ENCODE data around the gene KLHL3. TPM values are rescaled to one million over a fixed set of nuclear protein-coding genes. Genes with fewer than 3 reads are reported as not detected.

Gene KLHL3
- total RNA-seq, 5 donors from 2014 or later (not counting 1 experiment from before 2014, with no cell fraction given), result 15.1 to 28.0 (median 26.5) TPM

DNA sequence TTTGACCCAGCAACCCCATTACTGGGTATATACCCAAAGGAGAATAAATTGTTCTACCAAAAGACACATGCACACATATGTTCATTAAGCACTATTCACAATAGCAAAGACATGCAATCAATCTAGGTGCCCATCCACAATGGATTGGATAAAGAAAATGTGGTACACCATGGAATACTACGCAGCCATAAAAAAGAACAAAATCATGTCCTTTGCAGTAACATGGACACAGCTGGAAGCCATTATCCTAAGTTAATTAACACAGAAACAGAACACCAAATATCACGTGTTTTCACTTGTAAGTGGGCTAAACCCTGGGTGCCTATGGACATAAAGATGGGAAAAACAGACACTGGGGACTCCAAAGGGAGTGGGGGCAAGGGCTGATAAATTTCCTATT is 46.6 kb downstream of the KLHL3 start:
- ChIA-PET CTCF (interaction anchor here in 1 of 2 donors (1.2 kb wide), 1 partner anchor 53 kb away, joined by 3 read pairs; no protein-coding TSS in a partner anchor), POLR2A (no interaction called here)
- Mint-ChIP-seq H3K4me3 (no peak overlapping the region), H3K27ac (no peak overlapping the region), H3K27me3 (no peaks in the 10 kb centered on the region), H3K36me3 (peaks cover 54% of the 10 kb centered on the region), H3K9me3 (no peaks in the 10 kb centered on the region), H3K4me1 (peaks cover 11 to 23% (median 14%) of the 10 kb centered on the region in 3 donors)
- WGBS (ENCODE audit: insufficient coverage), result no CpG with 5 or more reads among the region's 2 CpGs
- DNase-seq (no peak), ATAC-seq (replicated peaks in 1 of 4) (no peak)
- Histone ChIP-seq H3K4me1 (ENCODE audit: control insufficient read depth in 1 of 2, extremely low read depth in 1 of 2, insufficient read depth in 2 of 2, low read length in 2 of 2) (peaks cover 0 to 10% of the 10 kb centered on the region in 2 experiments), H3K27ac (ENCODE audit: low read length) (no peak overlapping the region), H3K27me3 (replicated peaks in 1 of 2; ENCODE audit: control insufficient read depth in 2 of 2, extremely low read depth in 1 of 2, insufficient read depth in 2 of 2, low read length in 1 of 2) (no peaks in the 10 kb centered on the region), H3K4me3 (ENCODE audit: control insufficient read depth in 1 of 2, extremely low read depth in 1 of 2, low read length in 1 of 2) (no peak overlapping the region), H3K36me3 (ENCODE audit: control insufficient read depth in 2 of 2, extremely low read depth in 1 of 2, insufficient read depth in 1 of 2, low read length in 1 of 2) (peaks cover 7 to 33% of the 10 kb centered on the region in 2 donors), H3K9me3 (no peaks in the 10 kb centered on the region)

DNA sequence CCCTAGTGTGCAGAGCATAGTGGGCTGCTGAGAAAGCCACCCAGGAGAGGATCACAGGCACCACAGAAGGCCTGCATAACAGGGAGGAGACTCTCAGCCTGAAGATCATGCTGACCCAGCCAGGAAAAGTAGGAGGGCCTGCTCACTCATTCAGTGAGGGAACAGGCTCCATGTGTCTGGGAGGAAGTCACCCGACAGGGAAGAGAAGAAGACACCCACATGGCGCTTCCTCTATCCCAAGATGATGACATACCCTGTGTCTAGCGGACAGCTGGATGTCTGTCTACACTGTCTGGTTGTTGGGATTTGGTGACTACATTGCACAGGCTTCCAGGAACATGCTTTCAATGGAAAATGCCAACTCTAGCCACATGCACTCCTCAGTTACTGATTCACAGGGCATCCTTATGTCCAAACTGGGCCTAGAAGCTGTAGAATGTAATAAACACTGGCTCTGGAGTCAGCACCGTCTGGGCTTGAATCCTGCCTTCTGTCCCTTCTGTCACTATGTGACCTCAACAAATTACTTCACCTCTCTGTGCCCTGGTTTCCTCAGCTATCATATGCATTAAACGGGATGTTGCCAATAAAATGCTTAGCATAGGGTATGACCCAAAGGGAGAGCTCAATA is 47.6 kb downstream of the KLHL3 start:
- ChIA-PET CTCF (no interaction called here), POLR2A (no interaction called here)
- no peak overlapping the region for H3K4me3 ChIP-seq (ENCODE audit: control insufficient read depth in 1 of 2, extremely low read depth in 1 of 2, low read length in 1 of 2)
- peaks cover 0 to 2% of the 10 kb centered on the region in 2 experiments for H3K4me1 ChIP-seq (ENCODE audit: control insufficient read depth in 1 of 2, extremely low read depth in 1 of 2, insufficient read depth in 2 of 2, low read length in 2 of 2)
- H3K36me3 ChIP-seq (ENCODE audit: control insufficient read depth in 2 of 2, extremely low read depth in 1 of 2, insufficient read depth in 1 of 2, low read length in 1 of 2), result peaks cover 7 to 33% of the 10 kb centered on the region in 2 donors
- Mint-ChIP-seq H3K4me1 (peaks cover 3 to 15% (median 7%) of the 10 kb centered on the region in 3 donors), H3K27ac (no peak overlapping the region), H3K9me3 (no peaks in the 10 kb centered on the region), H3K36me3 (peaks cover 59% of the 10 kb centered on the region), H3K4me3 (no peak overlapping the region), H3K27me3 (no peaks in the 10 kb centered on the region)
- H3K9me3 ChIP-seq, result no peaks in the 10 kb centered on the region
- no peak overlapping the region for H3K27ac ChIP-seq (ENCODE audit: low read length)
- WGBS (ENCODE audit: insufficient coverage), result no CpG with 5 or more reads among the region's 5 CpGs
- H3K27me3 ChIP-seq (replicated peaks in 1 of 2; ENCODE audit: control insufficient read depth in 2 of 2, extremely low read depth in 1 of 2, insufficient read depth in 2 of 2, low read length in 1 of 2), result no peaks in the 10 kb centered on the region
- no peak for ATAC-seq (replicated peaks in 1 of 4)
- no peak for DNase-seq

DNA sequence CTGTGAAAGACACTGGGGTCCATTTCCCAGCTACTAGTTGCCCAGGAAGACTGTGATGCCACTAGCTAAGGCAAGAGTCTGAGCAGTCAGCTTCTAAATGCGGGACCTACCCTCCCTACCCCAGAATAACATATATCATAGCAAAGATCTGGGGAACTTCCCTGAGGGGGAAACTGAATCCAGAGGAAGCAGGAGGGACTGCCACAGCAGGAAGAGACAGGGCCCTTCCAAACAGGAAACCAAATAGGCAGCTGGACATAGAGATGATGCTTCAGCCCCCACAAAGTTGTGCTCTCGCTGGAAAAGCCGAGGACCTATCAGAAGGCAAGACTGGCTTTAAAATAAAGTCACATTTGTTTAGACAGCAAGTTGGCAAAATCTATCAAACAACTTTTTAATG is 51.1 kb downstream of the KLHL3 start:
- peaks cover 5 to 16% of the 10 kb centered on the region in 2 donors for H3K36me3 ChIP-seq (ENCODE audit: control insufficient read depth in 2 of 2, extremely low read depth in 1 of 2, insufficient read depth in 1 of 2, low read length in 1 of 2)
- peaks cover 0 to 2% (median 0%) of the 10 kb centered on the region in 3 donors for H3K4me1 Mint-ChIP-seq
- ChIA-PET POLR2A (no interaction called here), CTCF (interaction anchor here in 1 of 2 donors (2.1 kb wide), 1 partner anchor 58 kb away, joined by 9 read pairs; no protein-coding TSS in a partner anchor)
- H3K4me3 ChIP-seq (ENCODE audit: control insufficient read depth in 1 of 2, extremely low read depth in 1 of 2, low read length in 1 of 2), result no peak overlapping the region
- H3K4me3 Mint-ChIP-seq, result no peak overlapping the region
- WGBS (ENCODE audit: insufficient coverage), result 70% methylated on average over 2 of the region's 3 CpGs
- no peaks in the 10 kb centered on the region for H3K4me1 ChIP-seq (ENCODE audit: control insufficient read depth in 1 of 2, extremely low read depth in 1 of 2, insufficient read depth in 2 of 2, low read length in 2 of 2)
- H3K27ac ChIP-seq (ENCODE audit: low read length), result no peak overlapping the region
- DNase-seq (no peak), ATAC-seq (replicated peaks in 1 of 4) (no peak)
- H3K36me3 Mint-ChIP-seq, result peaks cover 38% of the 10 kb centered on the region
- no peak overlapping the region for H3K27ac Mint-ChIP-seq
- no peaks in the 10 kb centered on the region for H3K9me3 ChIP-seq
- H3K9me3 Mint-ChIP-seq, result no peaks in the 10 kb centered on the region
- no peaks in the 10 kb centered on the region for H3K27me3 Mint-ChIP-seq
- no peaks in the 10 kb centered on the region for H3K27me3 ChIP-seq (replicated peaks in 1 of 2; ENCODE audit: control insufficient read depth in 2 of 2, extremely low read depth in 1 of 2, insufficient read depth in 2 of 2, low read length in 1 of 2)

DNA sequence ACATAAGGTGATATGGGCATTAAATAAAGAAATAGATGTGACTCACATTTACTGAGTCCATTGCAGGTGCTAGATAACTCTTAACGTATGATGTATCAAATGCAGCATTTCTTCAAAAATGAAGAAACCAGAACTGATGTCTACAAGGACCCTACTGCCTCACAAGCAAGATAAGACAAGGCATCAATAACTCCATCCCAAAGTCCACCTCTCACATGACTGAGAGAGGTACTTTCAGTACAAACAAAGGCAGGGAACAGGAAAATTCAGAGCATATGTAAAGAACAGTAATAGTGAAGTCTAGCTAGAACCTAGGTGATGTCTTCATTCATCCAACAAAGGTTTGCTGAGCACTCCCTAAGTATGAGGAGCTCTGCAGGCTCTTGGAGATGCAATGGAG is 54.7 kb downstream of the KLHL3 start:
- no peak overlapping the region for H3K27ac ChIP-seq (ENCODE audit: low read length)
- Mint-ChIP-seq H3K27me3 (no peaks in the 10 kb centered on the region), H3K4me1 (peaks cover 0 to 2% (median 0%) of the 10 kb centered on the region in 3 donors), H3K36me3 (peaks cover 42% of the 10 kb centered on the region), H3K27ac (no peak overlapping the region), H3K4me3 (no peak overlapping the region), H3K9me3 (no peaks in the 10 kb centered on the region)
- H3K4me1 ChIP-seq (ENCODE audit: control insufficient read depth in 1 of 2, extremely low read depth in 1 of 2, insufficient read depth in 2 of 2, low read length in 2 of 2), result no peaks in the 10 kb centered on the region
- ChIA-PET POLR2A (no interaction called here), CTCF (no interaction called here)
- ATAC-seq (replicated peaks in 1 of 4), result no peak
- H3K9me3 ChIP-seq, result no peaks in the 10 kb centered on the region
- WGBS (ENCODE audit: insufficient coverage), result 100% methylated on average over 1 of the region's 1 CpG
- no peak overlapping the region for H3K4me3 ChIP-seq (ENCODE audit: control insufficient read depth in 1 of 2, extremely low read depth in 1 of 2, low read length in 1 of 2)
- DNase-seq, result no peak
- peaks cover under 1 to 23% of the 10 kb centered on the region in 2 donors for H3K36me3 ChIP-seq (ENCODE audit: control insufficient read depth in 2 of 2, extremely low read depth in 1 of 2, insufficient read depth in 1 of 2, low read length in 1 of 2)
- no peaks in the 10 kb centered on the region for H3K27me3 ChIP-seq (replicated peaks in 1 of 2; ENCODE audit: control insufficient read depth in 2 of 2, extremely low read depth in 1 of 2, insufficient read depth in 2 of 2, low read length in 1 of 2)

DNA sequence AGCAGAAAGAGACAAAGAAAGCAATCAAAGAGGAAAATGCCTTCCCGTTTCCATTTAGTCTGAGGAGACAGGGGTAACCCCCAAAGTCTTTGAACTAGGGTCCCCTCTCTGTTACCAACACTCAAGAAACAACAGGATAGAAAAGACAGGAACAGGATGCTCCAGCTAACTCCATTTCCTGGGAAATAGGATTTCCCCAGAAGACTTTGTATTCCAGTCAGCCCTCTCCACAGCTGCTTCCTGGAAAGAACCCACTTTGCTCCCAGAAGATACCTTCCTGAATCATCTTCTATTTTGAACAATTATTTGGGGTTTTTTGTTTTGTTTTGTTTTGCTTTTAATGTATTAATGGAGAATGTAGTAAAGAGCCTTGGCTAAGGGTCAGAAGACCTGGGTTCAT is 56.0 kb downstream of the KLHL3 start:
- ChIA-PET CTCF (interaction anchor here in 1 of 2 donors (1.0 kb wide), 1 partner anchor 62 kb away, joined by 3 read pairs; no protein-coding TSS in a partner anchor), POLR2A (no interaction called here)
- no peaks in the 10 kb centered on the region for H3K9me3 Mint-ChIP-seq
- H3K27ac ChIP-seq (ENCODE audit: low read length), result no peak overlapping the region
- no peak overlapping the region for H3K4me3 Mint-ChIP-seq
- no peak for DNase-seq
- H3K9me3 ChIP-seq, result no peaks in the 10 kb centered on the region
- no CpG with 5 or more reads among the region's 1 CpG for WGBS (ENCODE audit: insufficient coverage)
- H3K27me3 Mint-ChIP-seq, result no peaks in the 10 kb centered on the region
- H3K4me3 ChIP-seq (ENCODE audit: control insufficient read depth in 1 of 2, extremely low read depth in 1 of 2, low read length in 1 of 2), result no peak overlapping the region
- H3K36me3 ChIP-seq (ENCODE audit: control insufficient read depth in 2 of 2, extremely low read depth in 1 of 2, insufficient read depth in 1 of 2, low read length in 1 of 2), result peaks cover 0 to 23% of the 10 kb centered on the region in 2 donors
- no peak overlapping the region for H3K27ac Mint-ChIP-seq
- H3K4me1 ChIP-seq (ENCODE audit: control insufficient read depth in 1 of 2, extremely low read depth in 1 of 2, insufficient read depth in 2 of 2, low read length in 2 of 2), result no peaks in the 10 kb centered on the region
- ATAC-seq (replicated peaks in 1 of 4), result no peak
- H3K36me3 Mint-ChIP-seq, result peaks cover 42% of the 10 kb centered on the region
- H3K27me3 ChIP-seq (replicated peaks in 1 of 2; ENCODE audit: control insufficient read depth in 2 of 2, extremely low read depth in 1 of 2, insufficient read depth in 2 of 2, low read length in 1 of 2), result no peaks in the 10 kb centered on the region
- peaks cover 0 to 2% (median 0%) of the 10 kb centered on the region in 3 donors for H3K4me1 Mint-ChIP-seq

DNA sequence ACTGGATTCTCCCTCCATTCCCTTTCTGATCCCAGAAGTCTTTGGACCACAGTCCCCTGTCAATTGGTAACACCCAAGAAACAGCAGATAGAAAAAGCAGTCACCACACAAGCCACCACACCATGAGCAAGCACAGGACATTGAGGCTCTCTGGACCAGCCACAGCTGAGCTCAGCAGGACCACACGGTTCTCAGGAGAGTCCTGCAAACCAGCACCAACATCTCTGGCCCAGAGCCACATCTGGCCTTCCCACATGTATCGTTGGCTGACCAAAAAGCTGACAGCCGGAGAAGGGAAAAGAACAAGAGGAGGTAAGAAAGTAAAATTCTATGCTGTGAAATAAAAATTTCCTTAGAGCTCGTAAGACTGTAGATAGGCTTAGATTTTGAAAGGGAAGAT is 56.7 kb downstream of the KLHL3 start:
- Histone ChIP-seq H3K9me3 (no peaks in the 10 kb centered on the region), H3K27me3 (replicated peaks in 1 of 2; ENCODE audit: control insufficient read depth in 2 of 2, extremely low read depth in 1 of 2, insufficient read depth in 2 of 2, low read length in 1 of 2) (no peaks in the 10 kb centered on the region), H3K4me1 (ENCODE audit: control insufficient read depth in 1 of 2, extremely low read depth in 1 of 2, insufficient read depth in 2 of 2, low read length in 2 of 2) (no peaks in the 10 kb centered on the region), H3K27ac (ENCODE audit: low read length) (no peak overlapping the region), H3K4me3 (ENCODE audit: control insufficient read depth in 1 of 2, extremely low read depth in 1 of 2, low read length in 1 of 2) (no peak overlapping the region), H3K36me3 (ENCODE audit: control insufficient read depth in 2 of 2, extremely low read depth in 1 of 2, insufficient read depth in 1 of 2, low read length in 1 of 2) (peaks cover 0 to 17% of the 10 kb centered on the region in 2 donors)
- H3K9me3 Mint-ChIP-seq, result no peaks in the 10 kb centered on the region
- no peak for ATAC-seq (replicated peaks in 1 of 4)
- H3K36me3 Mint-ChIP-seq, result peaks cover 36% of the 10 kb centered on the region
- 100% methylated on average over 2 of the region's 4 CpGs for WGBS (ENCODE audit: insufficient coverage)
- H3K4me1 Mint-ChIP-seq, result peaks cover 0 to 2% (median 0%) of the 10 kb centered on the region in 3 donors
- DNase-seq, result no peak
- H3K27ac Mint-ChIP-seq, result no peak overlapping the region
- CTCF ChIA-PET, result interaction anchor here (0.6 to 1.0 kb wide), 2 partner anchors 63 to 64 kb away, joined by 3 read pairs; no protein-coding TSS in a partner anchor
- H3K4me3 Mint-ChIP-seq, result no peak overlapping the region
- POLR2A ChIA-PET, result no interaction called here
- H3K27me3 Mint-ChIP-seq, result no peaks in the 10 kb centered on the region
